ENCODE measurements around the gene PTPRN2.
A peak's percentile ranks its signal among the peaks of the same experiment; 100 is the strongest.
"Not testable (repeated sequence)": the region's sequence is repeated elsewhere in the genome, so short reads cannot be mapped to it uniquely, and the experiment has no call there.

PTPRN2 gene

GRCh38 chr7:157574914-157575586, 1012.6 kb downstream of the PTPRN2 start:
- DNase-seq (ENCODE audit: low read depth) = no peak

DNA sequence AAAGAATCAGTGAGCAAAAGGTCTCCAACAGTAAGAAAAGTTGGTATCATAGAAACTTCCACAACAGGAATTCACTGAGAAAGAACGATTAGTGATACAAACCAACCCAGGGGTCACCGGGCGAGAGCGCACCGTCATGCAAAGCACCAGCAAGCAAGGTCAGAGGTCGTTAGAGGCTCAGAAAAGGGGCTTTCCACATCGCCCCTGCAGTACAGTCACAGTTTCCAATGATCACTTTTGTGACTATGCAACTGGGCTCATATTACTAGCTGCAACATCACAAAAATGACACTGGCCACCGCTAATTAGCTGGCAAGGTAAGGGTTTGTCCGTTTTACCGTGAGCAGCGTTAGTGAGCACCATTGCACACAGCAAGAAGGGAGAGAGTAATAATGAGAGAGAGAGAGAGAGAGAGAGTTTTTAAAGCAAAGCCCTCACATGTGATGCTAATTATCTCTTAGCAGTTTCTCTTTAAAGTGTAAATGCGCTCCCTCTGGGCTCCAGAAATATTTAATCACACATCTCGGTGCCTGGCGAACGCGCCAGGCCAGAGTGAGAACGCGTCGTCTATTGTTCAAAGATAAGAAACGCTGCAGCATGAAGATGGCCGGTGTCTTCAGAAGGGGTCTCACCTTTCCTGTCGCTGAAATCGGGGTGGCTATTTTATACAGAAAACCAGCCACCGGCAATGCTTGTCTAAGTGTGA, 1013.4 kb downstream of the PTPRN2 start:
- DNase-seq (ENCODE audit: low read depth) = no peak

- no peak for DNase-seq (ENCODE audit: low read depth)
Observed at GRCh38 chr7:157573244-157573643, 1014.4 kb downstream of the PTPRN2 start.

- no peak for DNase-seq (ENCODE audit: low read depth)
Observed at GRCh38 chr7:157572622-157573021, 1015.0 kb downstream of the PTPRN2 start.

GRCh38 chr7:157570531-157571200, 1017.0 kb downstream of the PTPRN2 start:
- DNase-seq (ENCODE audit: low read depth) = no peak

DNA sequence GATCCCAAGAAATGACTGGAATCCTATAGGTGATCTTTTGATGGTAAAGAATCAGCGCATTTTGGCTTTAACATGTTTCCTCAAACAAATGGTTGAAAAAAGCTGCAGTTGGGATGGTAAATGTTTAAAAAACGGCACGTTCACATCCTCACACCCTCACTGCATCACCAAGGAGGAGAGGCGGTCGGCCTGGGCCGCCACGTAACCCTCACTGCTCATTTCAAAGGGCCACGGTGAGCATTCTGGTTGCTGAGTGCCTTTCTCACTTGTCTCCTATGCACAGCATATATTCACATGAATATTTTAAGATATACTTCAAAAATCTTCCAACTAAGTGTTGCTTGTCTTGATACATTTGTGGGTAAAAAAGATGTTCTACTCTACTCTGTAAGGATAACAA, 1017.7 kb downstream of the PTPRN2 start:
- no peak for DNase-seq (ENCODE audit: low read depth)

DNA sequence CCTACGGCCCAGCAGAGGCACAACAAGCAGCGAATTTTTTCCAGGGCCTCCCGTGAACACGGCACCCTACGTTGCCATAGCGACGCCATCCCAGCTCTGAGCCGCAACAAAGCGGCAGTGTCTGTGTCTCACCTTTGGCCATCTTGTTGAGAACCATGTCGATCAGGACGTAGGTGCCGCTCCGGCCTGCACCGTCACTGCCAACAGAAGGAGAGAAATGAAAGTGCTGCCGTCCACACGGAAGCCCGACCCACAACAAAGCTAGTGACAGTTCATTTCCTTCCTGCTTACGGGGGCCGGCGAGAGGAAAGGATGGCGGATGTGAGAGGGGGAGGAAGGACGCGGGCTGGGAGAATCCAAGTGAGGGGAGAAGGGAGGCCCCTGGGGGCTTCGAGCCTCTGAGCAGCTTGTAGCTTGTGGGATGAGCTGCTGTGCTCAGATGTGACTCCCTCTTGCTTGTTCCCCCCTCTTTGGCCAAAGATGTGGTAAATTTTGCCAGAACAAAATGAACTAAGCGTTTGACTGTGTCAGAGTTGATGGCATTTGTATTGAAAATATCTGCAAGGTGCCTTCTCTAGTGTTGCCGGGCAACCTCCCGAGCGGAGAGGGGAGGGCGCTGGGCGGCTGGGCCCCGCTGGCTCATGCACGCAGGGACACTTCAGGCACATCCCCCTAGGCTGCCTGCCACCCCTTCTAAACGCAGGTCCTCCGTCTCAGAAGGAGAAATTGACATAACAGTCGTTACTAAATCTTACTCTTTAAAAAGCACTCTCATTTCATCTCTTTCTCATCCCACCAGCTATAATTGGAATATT, 1018.6 kb downstream of the PTPRN2 start:
- DNase-seq (ENCODE audit: low read depth) = peak; percentile 38

GRCh38 chr7:157568106-157568769, 1019.4 kb downstream of the PTPRN2 start:
- DNase-seq (ENCODE audit: low read depth) = no peak

DNA sequence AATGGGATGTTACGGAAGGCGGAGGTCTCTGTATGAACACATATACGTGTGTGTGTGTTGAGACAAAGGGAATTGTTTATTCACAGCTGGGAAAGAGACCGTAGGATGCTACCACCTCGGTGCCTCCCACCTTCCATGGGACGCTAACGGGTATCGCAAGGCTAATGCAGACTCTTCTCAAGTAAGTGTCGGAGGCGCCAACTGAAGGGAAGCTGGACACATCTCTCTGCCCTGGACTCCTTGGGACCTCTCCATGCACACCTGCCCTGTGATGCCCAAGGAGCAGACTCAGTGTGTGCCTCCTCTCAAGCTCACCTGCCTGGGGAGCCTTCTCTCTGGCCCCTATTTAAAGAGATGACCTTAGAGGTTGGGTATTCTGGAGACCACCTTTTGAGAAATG, 1020.0 kb downstream of the PTPRN2 start:
- no peak for DNase-seq (ENCODE audit: low read depth)

DNA sequence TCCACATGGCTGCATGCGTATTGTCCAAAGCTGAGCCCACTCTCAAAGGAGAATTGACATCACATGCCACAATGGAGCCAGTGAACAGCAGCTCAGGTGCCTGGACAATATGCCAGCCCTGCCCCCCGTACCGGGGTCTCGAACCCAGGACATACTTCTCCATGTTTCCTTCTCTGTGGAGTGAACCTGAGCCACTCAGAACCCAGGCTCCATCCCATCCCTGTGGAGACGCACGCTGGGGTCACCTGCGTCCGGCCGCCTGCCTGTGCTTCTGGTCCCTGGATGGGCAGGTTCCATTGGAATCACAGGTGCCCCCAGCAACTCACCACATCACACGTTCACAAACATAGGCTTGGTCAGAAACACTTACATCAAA, 1021.0 kb downstream of the PTPRN2 start:
- DNase-seq (ENCODE audit: low read depth) = no peak

DNA sequence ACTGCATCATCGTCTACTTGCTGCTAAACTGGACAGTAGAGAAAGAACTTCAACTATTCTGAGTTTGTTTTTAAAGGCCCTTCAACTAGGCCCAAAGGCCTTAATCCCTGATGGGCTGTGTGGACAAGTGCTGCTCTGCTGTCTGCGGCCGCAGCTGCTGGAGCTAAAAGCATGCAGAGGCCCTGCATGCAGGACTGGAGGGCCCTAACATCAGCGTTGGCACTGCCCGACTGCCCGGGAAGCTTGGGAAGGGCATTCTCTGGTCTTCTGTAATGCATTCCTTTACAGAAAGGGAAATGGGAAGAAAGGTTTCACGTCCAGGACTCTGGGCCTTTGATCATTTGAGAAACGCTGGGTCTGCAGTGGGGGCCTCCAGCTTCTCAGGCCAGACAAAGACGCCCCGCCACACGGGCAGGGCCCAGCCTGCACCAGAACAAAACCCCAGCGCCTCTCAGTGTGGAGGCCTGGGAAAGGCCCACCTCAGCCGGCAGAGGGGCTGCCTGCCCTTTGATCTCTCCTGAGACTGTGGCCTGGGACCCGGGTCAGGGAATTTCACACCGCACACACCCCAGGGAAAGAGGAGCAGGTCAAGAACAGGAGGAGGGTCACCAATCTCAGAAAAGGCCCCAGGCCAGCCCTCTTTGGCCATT, 1021.5 kb downstream of the PTPRN2 start:
- DNase-seq (ENCODE audit: low read depth) = no peak

DNA sequence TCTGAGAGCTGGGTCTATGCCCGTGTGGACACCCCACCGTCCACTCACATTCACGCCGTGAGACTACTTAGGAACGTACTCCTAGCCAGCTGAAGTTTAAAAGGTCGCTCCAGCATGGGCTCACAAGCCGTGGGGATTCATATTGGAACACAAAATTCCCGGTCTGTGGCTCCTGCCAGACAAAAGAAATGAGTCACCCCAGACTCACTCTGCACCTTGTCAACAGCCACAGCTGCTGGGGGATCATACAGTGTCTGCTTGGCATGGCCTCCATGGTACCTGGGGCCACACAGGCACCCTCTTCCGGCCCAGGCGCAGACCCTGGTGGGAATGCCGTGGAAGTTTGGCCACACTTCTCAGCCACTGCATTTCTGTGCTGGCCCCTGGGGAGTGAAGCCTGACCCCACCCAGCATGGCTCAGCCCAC, 1022.4 kb downstream of the PTPRN2 start:
- no peak for DNase-seq (ENCODE audit: low read depth)

- DNase-seq (ENCODE audit: low read depth) = no peak
Observed at GRCh38 chr7:157564517-157565177, 1023.0 kb downstream of the PTPRN2 start.

DNA sequence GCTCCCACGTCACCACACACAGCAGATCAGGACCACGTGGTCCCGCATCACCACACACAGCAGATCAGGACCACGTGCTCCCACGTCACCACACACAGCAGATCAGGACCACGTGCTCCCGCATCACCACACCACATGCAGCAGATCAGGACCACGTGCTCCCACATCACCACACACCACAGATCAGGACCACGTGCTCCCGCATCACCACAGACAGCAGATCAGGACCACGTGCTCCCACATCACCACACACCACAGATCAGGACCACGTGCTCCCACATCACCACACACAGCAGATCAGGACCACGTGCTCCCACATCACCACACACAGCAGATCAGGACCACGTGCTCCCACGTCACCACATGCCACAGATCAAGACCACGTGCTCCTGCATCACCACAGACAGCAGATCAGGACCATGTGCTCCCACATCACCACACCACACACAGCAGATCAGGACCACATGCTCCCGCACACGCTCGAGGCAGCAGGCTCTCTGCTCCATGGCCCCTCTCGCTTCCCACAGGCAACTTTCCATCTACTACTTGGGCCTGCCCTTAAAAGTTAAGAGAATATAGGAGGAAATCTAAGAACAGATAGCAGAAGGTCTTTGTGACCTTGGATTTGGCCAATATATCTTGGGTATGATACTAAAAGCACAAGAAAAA, 1024.0 kb downstream of the PTPRN2 start:
- DNase-seq (ENCODE audit: low read depth) = not testable (repeated sequence)

- not testable (repeated sequence) for DNase-seq (ENCODE audit: low read depth)
Observed at GRCh38 chr7:157562522-157563398, 1024.9 kb downstream of the PTPRN2 start.

DNA sequence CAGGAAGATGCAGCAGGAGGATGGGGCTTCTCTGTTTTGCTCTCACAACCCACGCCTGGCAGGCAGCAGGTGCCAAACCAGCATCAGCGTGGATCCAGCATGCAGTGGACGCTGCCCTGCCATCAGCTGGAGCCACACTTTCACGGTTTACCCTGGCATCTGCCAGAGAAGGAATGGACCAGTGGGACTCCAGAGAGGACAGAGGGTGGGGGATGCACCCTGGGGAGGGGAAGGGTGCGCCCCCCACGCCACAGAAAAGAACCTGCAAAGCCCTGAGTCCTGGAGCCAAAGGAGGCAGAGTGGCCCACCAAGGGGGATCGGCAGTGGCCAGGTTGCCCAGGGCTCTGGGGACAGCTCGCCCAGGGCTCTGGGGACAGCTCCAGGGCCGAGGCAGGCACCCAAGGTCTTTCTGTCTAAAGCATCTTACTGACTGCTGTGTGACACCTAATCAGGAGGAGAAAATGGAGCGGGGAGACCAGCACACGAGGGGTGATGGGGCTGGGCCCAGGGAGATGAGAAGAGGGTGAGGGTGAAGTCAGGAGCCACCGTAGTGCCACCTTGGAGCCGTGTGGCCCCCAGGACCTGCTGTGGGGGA, 1025.7 kb downstream of the PTPRN2 start:
- no peak for DNase-seq (ENCODE audit: low read depth)

- no peak for DNase-seq (ENCODE audit: low read depth)
Observed at GRCh38 chr7:157561523-157561785, 1026.2 kb downstream of the PTPRN2 start.

GRCh38 chr7:157560710-157561522, 1026.7 kb downstream of the PTPRN2 start:
- no peak for DNase-seq (ENCODE audit: low read depth)
